ENCODE measurements around the gene LSAMP.

GRCh38 chr3:115830764-115831395, 614.4 kb downstream of the LSAMP start:
- no peak for TF ChIP-seq CTCF (IDR thresholded peaks at IDR 0.05; ENCODE audit: control extremely low read depth in 1 of 3, insufficient read depth in 1 of 3, low read depth in 1 of 3, low read length in 3 of 3)
- no peak for TF ChIP-seq POLR2AphosphoS5 (IDR thresholded peaks at IDR 0.05; ENCODE audit: low read depth, low read length)
- no peak for TF ChIP-seq TAF1 (IDR thresholded peaks at IDR 0.05; ENCODE audit: low read depth, low read length)
- TF ChIP-seq JUN (IDR thresholded peaks at IDR 0.05; ENCODE audit: low read depth, low read length): no peak
- TF ChIP-seq BCL11A (IDR thresholded peaks at IDR 0.05; ENCODE audit: low read depth in 2 of 2, low read length in 2 of 2): no peak
- no peak for TF ChIP-seq SP1 (IDR thresholded peaks at IDR 0.05; ENCODE audit: low read depth, low read length)
- TF ChIP-seq, protein P1, sequence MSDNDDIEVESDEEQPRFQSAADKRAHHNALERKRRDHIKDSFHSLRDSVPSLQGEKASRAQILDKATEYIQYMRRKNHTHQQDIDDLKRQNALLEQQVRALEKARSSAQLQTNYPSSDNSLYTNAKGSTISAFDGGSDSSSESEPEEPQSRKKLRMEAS (IDR thresholded peaks at IDR 0.05): no peak
- no peak for TF ChIP-seq GTF2F1 (IDR thresholded peaks at IDR 0.05; ENCODE audit: borderline replicate concordance, low read depth, low read length)
- TF ChIP-seq SIN3A (conservative IDR thresholded peaks at IDR 0.05 in 1 of 2, IDR thresholded peaks at IDR 0.05 in 1 of 2; ENCODE audit: low read depth in 1 of 2, low read length in 2 of 2): no peak

Measured in H1 (cell line).